Astrocyte of the cerebellum (primary cell): ENCODE measurements around the gene HDHD3.
A peak's percentile ranks its signal among the peaks of the same experiment; 100 is the strongest.

Experiments
- DNase-seq: peaks from one replicate; pipeline ENCODE4 v3.0.0-alpha.2; 2011; ENCODE audit warnings: low read depth
- H3K4me3 ChIP-seq: 2 replicates; pipeline ENCODE4 v1.5.1; 2011; ENCODE audit warnings: mild to moderate bottlenecking, low read depth, low read length, moderate library complexity
- in situ Hi-C: cut with HindIII; loops from 2 replicates; pipeline ENCODE4 v1.10.0; 2017; ENCODE audit warnings: low sequenced_read_pairs
- TF ChIP-seq, protein P1 (sequence below): IDR thresholded peaks from 2 replicates; pipeline ENCODE4 v1.5.1; 2012; ENCODE audit warnings: low read length, low read depth, moderate library complexity, mild to moderate bottlenecking; ENCODE audit errors: missing control alignments

Gene HDHD3

DNA sequence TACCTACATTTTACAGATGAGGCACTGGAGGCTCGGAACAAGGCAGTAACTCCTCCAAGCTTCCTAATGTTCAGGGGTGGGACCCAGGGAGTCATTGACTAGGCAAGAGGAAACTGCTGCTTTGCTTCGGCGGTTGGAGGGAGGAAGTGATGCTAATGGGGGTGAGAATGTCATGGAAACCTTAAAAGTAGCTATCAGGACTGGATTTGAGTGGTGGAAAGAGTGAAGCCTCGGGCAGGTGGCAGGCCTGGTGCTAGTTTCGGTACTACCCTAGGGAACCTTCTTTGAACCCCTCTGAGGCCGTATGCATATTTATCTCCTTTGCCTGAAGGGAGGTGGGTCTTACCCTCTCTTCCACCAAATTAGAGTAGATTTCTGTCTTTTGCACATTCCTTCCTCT, 25.8 kb downstream of the HDHD3 start:
- in situ Hi-C loops: no loop called here
- DNase-seq: no peak
- TF ChIP-seq, protein P1, sequence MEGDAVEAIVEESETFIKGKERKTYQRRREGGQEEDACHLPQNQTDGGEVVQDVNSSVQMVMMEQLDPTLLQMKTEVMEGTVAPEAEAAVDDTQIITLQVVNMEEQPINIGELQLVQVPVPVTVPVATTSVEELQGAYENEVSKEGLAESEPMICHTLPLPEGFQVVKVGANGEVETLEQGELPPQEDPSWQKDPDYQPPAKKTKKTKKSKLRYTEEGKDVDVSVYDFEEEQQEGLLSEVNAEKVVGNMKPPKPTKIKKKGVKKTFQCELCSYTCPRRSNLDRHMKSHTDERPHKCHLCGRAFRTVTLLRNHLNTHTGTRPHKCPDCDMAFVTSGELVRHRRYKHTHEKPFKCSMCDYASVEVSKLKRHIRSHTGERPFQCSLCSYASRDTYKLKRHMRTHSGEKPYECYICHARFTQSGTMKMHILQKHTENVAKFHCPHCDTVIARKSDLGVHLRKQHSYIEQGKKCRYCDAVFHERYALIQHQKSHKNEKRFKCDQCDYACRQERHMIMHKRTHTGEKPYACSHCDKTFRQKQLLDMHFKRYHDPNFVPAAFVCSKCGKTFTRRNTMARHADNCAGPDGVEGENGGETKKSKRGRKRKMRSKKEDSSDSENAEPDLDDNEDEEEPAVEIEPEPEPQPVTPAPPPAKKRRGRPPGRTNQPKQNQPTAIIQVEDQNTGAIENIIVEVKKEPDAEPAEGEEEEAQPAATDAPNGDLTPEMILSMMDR: no peak
- no peak overlapping the region for H3K4me3 ChIP-seq

DNA sequence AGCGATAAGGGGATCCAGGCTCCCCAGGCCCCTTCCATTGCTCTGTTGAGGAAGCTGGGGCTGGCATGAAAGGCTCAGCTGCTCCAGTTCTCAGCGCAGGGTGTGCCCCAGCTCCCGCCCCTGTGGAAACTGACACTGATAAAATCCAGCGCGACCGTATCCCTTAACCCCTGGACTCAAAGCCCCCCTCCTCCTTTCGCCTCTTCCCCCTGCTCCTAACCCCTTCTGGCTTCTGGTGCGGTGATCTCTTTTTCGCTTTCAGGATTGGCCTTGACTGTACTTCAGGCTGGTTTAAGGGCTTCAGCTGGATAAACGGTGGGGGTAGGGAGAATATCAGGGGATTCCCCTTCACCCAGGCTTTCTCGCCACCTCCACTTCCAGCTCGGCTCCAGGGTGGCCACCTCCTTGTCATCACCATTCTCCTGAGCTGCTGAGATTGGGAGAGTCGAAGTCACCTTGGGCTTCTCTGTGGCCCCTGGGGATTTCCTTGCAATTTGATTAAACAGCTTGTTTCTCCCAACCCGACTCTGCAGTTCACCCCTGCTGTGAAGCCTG, 26.6 kb downstream of the HDHD3 start:
- TF ChIP-seq, protein P1: no peak
- in situ Hi-C loops: no loop called here
- no peak overlapping the region for H3K4me3 ChIP-seq
- no peak for DNase-seq

DNA sequence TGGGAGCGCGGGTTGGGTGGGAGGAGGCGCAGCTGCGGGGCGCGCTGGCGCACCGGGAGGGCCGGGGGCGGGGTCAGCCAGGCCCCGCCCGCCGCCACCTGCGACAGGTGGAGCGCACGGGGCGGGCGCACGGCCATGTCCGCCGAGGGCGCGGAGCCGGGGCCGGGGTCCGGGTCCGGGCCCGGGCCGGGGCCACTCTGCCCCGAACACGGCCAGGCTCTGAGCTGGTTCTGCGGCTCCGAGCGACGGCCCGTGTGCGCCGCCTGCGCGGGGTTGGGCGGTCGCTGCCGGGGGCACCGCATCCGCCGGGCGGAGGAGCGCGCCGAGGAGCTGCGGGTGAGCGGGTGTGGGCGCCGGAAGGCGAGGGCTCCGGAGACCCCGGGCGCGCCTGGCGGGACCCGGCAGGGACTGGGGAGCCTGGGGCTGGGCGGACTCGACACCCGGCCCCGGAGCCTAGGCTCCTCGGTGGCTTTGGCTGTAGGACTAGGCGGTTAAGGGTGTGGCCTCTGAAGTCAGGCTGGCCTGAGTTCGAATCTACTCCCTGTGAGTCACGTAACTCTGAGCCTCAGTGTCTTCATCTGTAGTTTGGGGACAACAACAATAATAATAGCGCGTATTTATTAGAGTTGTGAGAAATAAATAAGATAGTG, 27.2 kb downstream of the HDHD3 start, which contains the start of gene BSPRY:
Gene BSPRY, plus strand, starts transcription at position 97 of the 650 bp plus-strand sequence. Its CDS starts 39 bp downstream, at position 136.
- DNase-seq: no peak
- TF ChIP-seq, protein P1: no peak
- H3K4me3 ChIP-seq: peak within 1 kb of the TSS; percentile 16
- in situ Hi-C loops: no loop called here

DNA sequence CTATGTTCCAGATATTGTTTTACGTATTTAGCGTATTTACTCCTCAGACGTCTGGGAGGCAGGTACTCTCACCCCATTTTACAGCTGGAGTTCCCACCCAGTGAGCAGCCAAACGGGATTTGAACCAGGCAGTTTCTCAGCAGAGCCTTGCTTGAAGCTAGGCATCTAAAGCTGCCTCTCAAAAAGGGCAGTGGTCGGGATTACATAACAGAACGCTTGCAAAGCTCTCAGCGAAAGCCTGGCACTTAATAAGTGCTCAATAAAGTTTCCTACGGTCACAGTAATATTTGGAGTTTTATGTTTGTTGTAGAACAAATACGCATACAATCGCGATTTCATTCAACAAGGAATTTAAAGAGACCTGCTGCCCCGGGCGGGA, 27.7 kb downstream of the HDHD3 start:
- in situ Hi-C loops: no loop called here
- no peak overlapping the region for H3K4me3 ChIP-seq
- DNase-seq: no peak
- TF ChIP-seq, protein P1: no peak

DNA sequence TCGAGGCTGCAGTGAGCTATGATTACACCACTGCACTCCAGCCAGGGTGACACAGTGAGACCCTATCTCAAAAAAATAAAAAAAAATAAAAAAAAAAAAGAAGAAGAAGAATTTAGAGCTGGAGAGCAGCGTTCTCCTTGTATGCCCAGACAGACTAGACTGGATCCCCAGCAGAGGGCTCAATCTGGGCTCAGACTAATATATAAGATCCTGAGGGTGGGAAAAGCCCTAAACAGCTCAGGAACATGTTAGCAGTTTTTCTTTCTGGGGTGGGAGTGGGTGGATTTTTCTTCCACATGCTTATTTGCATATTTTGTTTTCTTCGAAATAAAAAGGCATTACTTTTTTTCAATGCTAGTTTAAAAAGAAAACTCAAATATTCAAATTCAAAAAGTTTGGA, 28.3 kb downstream of the HDHD3 start:
- H3K4me3 ChIP-seq: no peak overlapping the region
- TF ChIP-seq, protein P1: no peak
- in situ Hi-C loops: no loop called here
- no peak for DNase-seq

DNA sequence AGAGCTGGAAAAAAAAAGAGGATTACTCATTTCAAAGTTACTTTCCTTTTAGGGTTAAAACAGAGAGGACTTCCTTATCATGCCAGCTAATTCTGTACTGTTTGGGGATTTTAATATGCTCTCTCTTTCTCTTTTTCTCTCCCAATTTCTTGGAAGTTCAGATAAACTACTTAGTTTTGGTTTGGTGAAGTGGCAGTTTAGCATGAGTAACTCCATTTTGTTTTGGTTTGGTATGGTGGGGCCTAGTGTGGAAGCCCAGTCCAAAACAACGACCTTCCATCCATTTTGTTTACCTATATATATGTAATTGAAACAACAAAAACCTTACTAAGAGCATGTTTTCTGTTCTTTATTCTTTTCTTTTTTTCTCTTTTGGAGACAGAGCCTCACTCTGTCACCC, 31.1 kb downstream of the HDHD3 start:
- TF ChIP-seq, protein P1: no peak
- in situ Hi-C loops: no loop called here
- H3K4me3 ChIP-seq: no peak overlapping the region
- no peak for DNase-seq
